Measurements from ENCODE around the gene FCGBP. TPM values are rescaled to one million over a fixed set of nuclear protein-coding genes. Genes with fewer than 3 reads are reported as not detected.
"Not testable (repeated sequence)": the region's sequence is repeated elsewhere in the genome, so short reads cannot be mapped to it uniquely, and the experiment has no call there.

Gene FCGBP
- total RNA-seq, 1 donor from 2014 or later, result 0.54 TPM

DNA sequence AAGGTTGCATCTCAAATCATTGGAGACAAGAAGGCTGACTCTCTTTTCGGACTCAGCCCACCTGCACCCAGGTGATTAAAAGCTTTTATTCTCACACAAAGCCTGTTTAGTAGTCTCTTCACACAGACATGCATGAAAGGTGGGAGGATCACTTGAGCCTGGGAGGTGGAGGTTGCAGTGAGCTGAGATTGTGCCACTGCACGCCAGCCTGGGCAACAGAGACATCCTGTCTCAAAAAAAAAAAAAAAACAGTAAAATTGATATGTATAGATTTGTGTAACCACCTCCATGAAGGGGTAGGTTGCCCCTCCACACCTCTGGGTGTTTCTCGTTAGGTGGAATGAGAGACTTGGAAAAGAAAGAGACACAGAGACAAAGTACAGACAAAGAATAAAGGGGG, 24.5 kb upstream of the FCGBP start:
- not testable (repeated sequence) for H2AFZ ChIP-seq (ENCODE audit: low read depth, low read length); H3K36me3 Mint-ChIP-seq (ENCODE audit: low read depth, unreplicated experiment); H3K27ac Mint-ChIP-seq (ENCODE audit: unreplicated experiment); H3K27ac ChIP-seq (ENCODE audit: low read depth, low read length); H3K4me3 ChIP-seq (ENCODE audit: insufficient read depth, low read depth, low read length); FAIRE-seq; DNase-seq (ENCODE audit: low read depth); H3K4me1 ChIP-seq (ENCODE audit: insufficient read depth, low read length); H4K20me1 ChIP-seq (ENCODE audit: insufficient read depth, low read length); H3K4me3 Mint-ChIP-seq (ENCODE audit: unreplicated experiment); H3K36me3 ChIP-seq (ENCODE audit: insufficient read depth, low read length); H3K9me3 ChIP-seq (ENCODE audit: insufficient read depth, low read depth, low read length); H3K9ac ChIP-seq (ENCODE audit: low read length); H3K9me3 Mint-ChIP-seq (ENCODE audit: unreplicated experiment); H3K4me1 Mint-ChIP-seq (ENCODE audit: low read depth, unreplicated experiment); H3K27me3 ChIP-seq (ENCODE audit: insufficient read depth, low read length); H3K79me2 ChIP-seq (ENCODE audit: insufficient read depth, low read length); H3K27me3 Mint-ChIP-seq (ENCODE audit: low read depth, unreplicated experiment); H3K4me2 ChIP-seq (ENCODE audit: low read length)

DNA sequence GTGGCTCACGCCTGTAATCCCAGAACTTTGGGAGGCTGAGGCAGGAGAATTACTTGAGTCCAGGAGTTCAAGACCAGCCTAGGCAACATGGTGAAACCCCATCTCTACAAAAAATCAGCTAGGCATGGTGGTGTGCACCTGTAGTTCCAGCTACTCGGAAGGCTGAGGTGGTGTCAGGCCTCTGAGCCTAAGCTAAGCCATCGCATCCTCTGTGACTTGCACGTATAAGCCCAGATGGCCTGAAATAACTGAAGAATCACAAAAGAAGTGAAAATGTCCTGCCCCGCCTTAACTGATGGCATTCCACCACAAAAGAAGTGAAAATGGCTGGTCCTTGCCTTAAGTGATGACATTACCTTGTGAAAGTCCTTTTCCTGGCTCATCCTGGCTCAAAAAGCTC, 23.5 kb upstream of the FCGBP start:
- not testable (repeated sequence) for H3K9ac ChIP-seq (ENCODE audit: low read length); H2AFZ ChIP-seq (ENCODE audit: low read depth, low read length); H3K36me3 Mint-ChIP-seq (ENCODE audit: low read depth, unreplicated experiment); DNase-seq (ENCODE audit: low read depth); H4K20me1 ChIP-seq (ENCODE audit: insufficient read depth, low read length); H3K27me3 ChIP-seq (ENCODE audit: insufficient read depth, low read length); H3K9me3 ChIP-seq (ENCODE audit: insufficient read depth, low read depth, low read length); H3K27ac ChIP-seq (ENCODE audit: low read depth, low read length); H3K36me3 ChIP-seq (ENCODE audit: insufficient read depth, low read length); H3K9me3 Mint-ChIP-seq (ENCODE audit: unreplicated experiment); H3K79me2 ChIP-seq (ENCODE audit: insufficient read depth, low read length); H3K4me1 Mint-ChIP-seq (ENCODE audit: low read depth, unreplicated experiment); H3K4me1 ChIP-seq (ENCODE audit: insufficient read depth, low read length); FAIRE-seq; H3K4me2 ChIP-seq (ENCODE audit: low read length); H3K27ac Mint-ChIP-seq (ENCODE audit: unreplicated experiment); H3K27me3 Mint-ChIP-seq (ENCODE audit: low read depth, unreplicated experiment); H3K4me3 ChIP-seq (ENCODE audit: insufficient read depth, low read depth, low read length); H3K4me3 Mint-ChIP-seq (ENCODE audit: unreplicated experiment)

DNA sequence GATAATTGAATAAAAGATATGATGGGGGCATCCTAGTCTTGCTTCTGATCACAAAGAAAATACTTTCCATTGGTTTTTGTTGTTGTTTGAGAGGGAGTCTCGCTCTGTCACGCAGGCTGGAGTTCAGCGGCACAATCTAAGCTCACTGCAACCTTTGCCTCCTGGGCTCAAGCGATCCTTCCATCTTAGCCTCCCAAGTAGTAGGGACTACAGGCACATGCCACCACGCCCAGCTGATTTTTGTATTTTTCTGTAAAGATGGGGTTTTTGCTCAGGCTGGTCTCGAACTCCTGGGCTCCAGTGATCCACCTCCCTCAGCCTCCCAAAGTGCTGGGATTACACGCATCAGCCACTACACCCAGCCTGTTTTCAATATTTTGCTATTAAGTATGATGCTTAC, 19.5 kb upstream of the FCGBP start:
- H3K27me3 Mint-ChIP-seq (ENCODE audit: low read depth, unreplicated experiment), result no peaks in the 10 kb centered on the region

More for the DNA sequence above, 19.5 kb upstream of the FCGBP start:
- Histone ChIP-seq H3K79me2 (ENCODE audit: insufficient read depth, low read length) (no peaks in the 10 kb centered on the region), H3K4me3 (ENCODE audit: insufficient read depth, low read depth, low read length) (no peak overlapping the region), H2AFZ (ENCODE audit: low read depth, low read length) (no peak overlapping the region), H3K9ac (ENCODE audit: low read length) (no peak overlapping the region), H3K27me3 (ENCODE audit: insufficient read depth, low read length) (no peaks in the 10 kb centered on the region), H3K27ac (ENCODE audit: low read depth, low read length) (no peak overlapping the region), H3K9me3 (ENCODE audit: insufficient read depth, low read depth, low read length) (no peaks in the 10 kb centered on the region), H4K20me1 (ENCODE audit: insufficient read depth, low read length) (no peaks in the 10 kb centered on the region), H3K4me1 (ENCODE audit: insufficient read depth, low read length) (no peaks in the 10 kb centered on the region), H3K4me2 (ENCODE audit: low read length) (no peak overlapping the region), H3K36me3 (ENCODE audit: insufficient read depth, low read length) (no peaks in the 10 kb centered on the region)
- Mint-ChIP-seq H3K27ac (ENCODE audit: unreplicated experiment) (no peak overlapping the region), H3K4me1 (ENCODE audit: low read depth, unreplicated experiment) (peaks cover 7% of the 10 kb centered on the region), H3K9me3 (ENCODE audit: unreplicated experiment) (no peaks in the 10 kb centered on the region), H3K36me3 (ENCODE audit: low read depth, unreplicated experiment) (no peaks in the 10 kb centered on the region), H3K4me3 (ENCODE audit: unreplicated experiment) (no peak overlapping the region)
- DNase-seq (ENCODE audit: low read depth) (no peak), FAIRE-seq (no peak)
- no peak for TF ChIP-seq EZH2 (IDR thresholded peaks at IDR 0.05; ENCODE audit: insufficient read depth, low read length)
- TF ChIP-seq, protein P1, sequence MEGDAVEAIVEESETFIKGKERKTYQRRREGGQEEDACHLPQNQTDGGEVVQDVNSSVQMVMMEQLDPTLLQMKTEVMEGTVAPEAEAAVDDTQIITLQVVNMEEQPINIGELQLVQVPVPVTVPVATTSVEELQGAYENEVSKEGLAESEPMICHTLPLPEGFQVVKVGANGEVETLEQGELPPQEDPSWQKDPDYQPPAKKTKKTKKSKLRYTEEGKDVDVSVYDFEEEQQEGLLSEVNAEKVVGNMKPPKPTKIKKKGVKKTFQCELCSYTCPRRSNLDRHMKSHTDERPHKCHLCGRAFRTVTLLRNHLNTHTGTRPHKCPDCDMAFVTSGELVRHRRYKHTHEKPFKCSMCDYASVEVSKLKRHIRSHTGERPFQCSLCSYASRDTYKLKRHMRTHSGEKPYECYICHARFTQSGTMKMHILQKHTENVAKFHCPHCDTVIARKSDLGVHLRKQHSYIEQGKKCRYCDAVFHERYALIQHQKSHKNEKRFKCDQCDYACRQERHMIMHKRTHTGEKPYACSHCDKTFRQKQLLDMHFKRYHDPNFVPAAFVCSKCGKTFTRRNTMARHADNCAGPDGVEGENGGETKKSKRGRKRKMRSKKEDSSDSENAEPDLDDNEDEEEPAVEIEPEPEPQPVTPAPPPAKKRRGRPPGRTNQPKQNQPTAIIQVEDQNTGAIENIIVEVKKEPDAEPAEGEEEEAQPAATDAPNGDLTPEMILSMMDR (IDR thresholded peaks at IDR 0.05; ENCODE audit: insufficient read depth, low read depth, low read length), result no peak
